Measurements from ENCODE around the gene LRP6.

Gene LRP6

DNA sequence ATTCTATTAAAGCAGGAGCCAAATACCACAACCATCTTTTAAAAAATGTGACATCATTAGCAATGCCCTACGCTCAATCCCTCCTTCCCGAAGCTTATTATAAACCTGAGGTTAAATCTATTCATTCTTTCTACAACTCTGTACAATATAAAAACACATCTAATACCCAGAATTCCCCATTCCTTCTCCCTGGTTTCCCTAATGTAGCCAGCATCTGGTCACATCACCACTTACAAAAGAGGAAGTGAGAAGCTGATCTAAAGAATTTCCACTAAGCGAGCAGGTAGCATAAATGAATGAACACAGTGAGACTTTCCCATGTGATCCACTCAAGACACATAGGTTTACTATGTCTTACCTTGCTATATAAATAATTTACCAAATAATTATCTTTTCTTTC is 90.4 kb downstream of the LRP6 start:
- in situ Hi-C loops (cut with MboI; ENCODE audit: low sequenced_read_pairs, unreplicated experiment), result no loop called here
- DNase-seq (ENCODE audit: low spot score), result peak; percentile 46
- TF ChIP-seq, protein P1, sequence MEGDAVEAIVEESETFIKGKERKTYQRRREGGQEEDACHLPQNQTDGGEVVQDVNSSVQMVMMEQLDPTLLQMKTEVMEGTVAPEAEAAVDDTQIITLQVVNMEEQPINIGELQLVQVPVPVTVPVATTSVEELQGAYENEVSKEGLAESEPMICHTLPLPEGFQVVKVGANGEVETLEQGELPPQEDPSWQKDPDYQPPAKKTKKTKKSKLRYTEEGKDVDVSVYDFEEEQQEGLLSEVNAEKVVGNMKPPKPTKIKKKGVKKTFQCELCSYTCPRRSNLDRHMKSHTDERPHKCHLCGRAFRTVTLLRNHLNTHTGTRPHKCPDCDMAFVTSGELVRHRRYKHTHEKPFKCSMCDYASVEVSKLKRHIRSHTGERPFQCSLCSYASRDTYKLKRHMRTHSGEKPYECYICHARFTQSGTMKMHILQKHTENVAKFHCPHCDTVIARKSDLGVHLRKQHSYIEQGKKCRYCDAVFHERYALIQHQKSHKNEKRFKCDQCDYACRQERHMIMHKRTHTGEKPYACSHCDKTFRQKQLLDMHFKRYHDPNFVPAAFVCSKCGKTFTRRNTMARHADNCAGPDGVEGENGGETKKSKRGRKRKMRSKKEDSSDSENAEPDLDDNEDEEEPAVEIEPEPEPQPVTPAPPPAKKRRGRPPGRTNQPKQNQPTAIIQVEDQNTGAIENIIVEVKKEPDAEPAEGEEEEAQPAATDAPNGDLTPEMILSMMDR (IDR thresholded peaks at IDR 0.05; ENCODE audit: borderline replicate concordance, control extremely low read depth, extremely low read depth, insufficient read depth, missing control alignments), result no peak

DNA sequence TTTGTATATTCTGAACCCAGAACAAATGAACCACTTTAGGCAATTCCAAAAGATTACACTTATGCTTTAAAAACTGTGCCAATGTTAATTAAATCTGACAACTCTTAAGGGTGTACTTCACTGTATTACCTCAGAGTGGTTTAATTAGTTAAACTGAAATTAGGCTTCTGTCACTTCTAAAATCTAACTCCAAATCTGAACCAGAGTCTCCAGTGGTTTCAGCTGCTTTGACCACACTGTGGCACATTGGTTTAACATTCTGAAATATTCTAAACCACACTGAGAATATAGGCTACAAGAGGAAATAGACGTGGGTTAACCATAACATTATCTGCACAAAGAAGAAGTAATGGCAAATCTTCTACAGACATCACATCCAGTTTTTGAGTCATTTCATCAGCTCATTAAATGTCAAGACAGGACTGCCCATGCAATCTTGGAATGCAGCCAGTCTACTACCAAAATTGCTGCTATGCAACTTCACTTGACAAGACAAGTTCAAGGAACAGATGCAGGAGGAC is 94.8 kb downstream of the LRP6 start:
- in situ Hi-C loops (cut with MboI; ENCODE audit: low sequenced_read_pairs, unreplicated experiment), result no loop called here
- TF ChIP-seq, protein P1 (IDR thresholded peaks at IDR 0.05; ENCODE audit: borderline replicate concordance, control extremely low read depth, extremely low read depth, insufficient read depth, missing control alignments), result no peak
- DNase-seq (ENCODE audit: low spot score), result peak; percentile 48

DNA sequence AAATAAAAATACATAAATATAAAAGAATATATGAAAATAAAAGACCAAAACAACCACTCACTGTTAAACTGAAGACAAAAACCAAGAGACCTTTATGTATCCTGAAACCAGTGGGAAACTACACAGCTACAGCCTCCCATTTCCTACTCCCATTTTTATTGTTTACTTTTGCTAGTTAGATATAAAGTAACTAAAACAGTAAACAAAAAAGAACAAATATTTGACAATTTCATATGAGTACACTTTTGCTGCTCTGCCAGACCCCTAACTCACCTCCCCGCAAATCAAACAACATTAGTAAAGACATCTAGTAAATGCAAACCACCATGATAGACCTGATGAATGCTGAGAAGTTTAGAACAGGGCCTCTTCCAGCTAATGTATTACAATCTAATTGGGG is 99.0 kb downstream of the LRP6 start:
- in situ Hi-C loops (cut with MboI; ENCODE audit: low sequenced_read_pairs, unreplicated experiment), result no loop called here
- TF ChIP-seq, protein P1 (IDR thresholded peaks at IDR 0.05; ENCODE audit: borderline replicate concordance, control extremely low read depth, extremely low read depth, insufficient read depth, missing control alignments), result no peak
- DNase-seq (ENCODE audit: low spot score), result no peak

DNA sequence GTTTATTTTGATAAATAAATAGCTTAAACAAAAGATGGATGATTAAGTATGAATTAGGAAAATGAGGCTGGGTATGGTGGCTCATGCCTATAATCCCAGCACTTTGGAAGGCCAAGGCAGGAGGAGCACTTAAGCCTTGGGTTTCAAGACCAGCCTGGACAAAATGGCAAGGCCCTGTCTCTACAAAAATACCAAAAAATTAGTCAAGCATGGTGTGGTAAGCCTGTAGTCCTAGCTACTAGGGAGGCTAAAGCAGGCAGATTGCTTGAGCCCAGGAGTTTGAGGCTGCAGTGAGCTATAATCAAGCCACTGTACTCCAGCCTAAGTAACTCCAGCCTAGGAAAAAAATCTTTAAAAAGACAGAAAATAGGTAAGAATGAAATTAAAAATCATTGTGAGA is 100.1 kb downstream of the LRP6 start:
- TF ChIP-seq, protein P1 (IDR thresholded peaks at IDR 0.05; ENCODE audit: borderline replicate concordance, control extremely low read depth, extremely low read depth, insufficient read depth, missing control alignments), result no peak

DNA sequence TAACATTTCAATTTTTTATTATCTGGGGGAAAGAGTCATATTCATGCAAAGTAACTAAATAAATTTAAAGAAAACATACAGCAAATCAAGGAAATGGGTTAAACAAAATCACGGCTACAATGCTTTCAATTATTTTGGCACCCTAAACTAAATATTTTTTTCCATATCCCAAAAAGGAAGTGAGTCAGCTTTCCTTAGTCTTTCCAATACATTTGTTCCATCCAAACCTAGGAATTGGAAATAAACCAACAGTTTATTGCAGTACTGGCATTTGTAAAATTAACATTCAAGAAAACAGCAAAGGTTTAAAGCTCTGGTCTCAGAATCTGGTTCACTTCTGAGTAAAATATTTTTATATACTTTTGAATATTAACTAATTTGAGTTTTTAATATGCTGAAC is 106.9 kb downstream of the LRP6 start:
- TF ChIP-seq, protein P1 (IDR thresholded peaks at IDR 0.05; ENCODE audit: borderline replicate concordance, control extremely low read depth, extremely low read depth, insufficient read depth, missing control alignments), result no peak
- in situ Hi-C loops (cut with MboI; ENCODE audit: low sequenced_read_pairs, unreplicated experiment), result no loop called here
- DNase-seq (ENCODE audit: low spot score), result no peak

More for the DNA sequence above, 100.1 kb downstream of the LRP6 start:
- in situ Hi-C loops (cut with MboI; ENCODE audit: low sequenced_read_pairs, unreplicated experiment), result no loop called here
- no peak for DNase-seq (ENCODE audit: low spot score)

DNA sequence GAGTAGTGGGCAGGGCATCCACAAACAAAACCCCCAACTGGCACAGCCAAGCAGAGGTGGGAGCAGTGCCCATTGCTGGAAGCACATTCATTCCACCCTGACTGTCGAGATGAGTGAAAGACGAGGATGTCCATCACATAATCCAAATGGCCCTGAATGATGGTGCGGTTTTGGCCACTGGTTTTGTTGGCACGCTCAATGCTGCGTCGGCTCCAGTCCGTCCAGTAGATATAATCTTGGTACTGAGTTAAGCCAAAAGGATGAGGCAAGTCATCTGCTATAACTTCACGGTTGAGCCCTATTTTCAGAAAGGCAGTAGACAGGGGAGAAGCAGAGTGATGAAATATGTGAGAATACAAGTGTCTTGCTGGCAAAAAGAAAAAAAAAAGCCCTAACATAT is 108.0 kb downstream of the LRP6 start:
- DNase-seq (ENCODE audit: low spot score), result no peak
- in situ Hi-C loops (cut with MboI; ENCODE audit: low sequenced_read_pairs, unreplicated experiment), result no loop called here
- TF ChIP-seq, protein P1 (IDR thresholded peaks at IDR 0.05; ENCODE audit: borderline replicate concordance, control extremely low read depth, extremely low read depth, insufficient read depth, missing control alignments), result no peak

DNA sequence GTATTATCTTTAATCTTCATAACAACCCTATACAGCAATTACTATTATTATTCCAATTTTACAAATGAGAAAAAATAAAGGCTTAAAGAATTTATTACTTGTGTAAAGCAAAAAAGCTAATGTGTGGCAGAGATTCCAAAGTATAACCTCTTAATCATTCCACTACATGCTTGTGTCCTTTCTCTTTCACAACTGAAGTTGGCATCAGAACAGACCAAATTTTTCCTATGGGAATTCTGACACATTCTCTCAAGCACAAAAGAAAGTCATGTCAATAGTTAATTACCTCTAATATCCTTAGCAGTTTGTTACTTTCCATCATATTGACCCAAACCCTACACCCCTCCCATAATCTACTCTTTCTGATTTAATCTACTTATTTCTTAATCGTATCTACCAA is 109.4 kb downstream of the LRP6 start:
- TF ChIP-seq, protein P1 (IDR thresholded peaks at IDR 0.05; ENCODE audit: borderline replicate concordance, control extremely low read depth, extremely low read depth, insufficient read depth, missing control alignments), result no peak

More for the DNA sequence above, 109.4 kb downstream of the LRP6 start:
- no peak for DNase-seq (ENCODE audit: low spot score)
- in situ Hi-C loops (cut with MboI; ENCODE audit: low sequenced_read_pairs, unreplicated experiment), result no loop called here
